G401.6 (cell line): ENCODE measurements around the gene EMC10.
A peak's percentile ranks its signal among the peaks of the same experiment; 100 is the strongest.
"Not testable (repeated sequence)": the region's sequence is repeated elsewhere in the genome, so short reads cannot be mapped to it uniquely, and the experiment has no call there.

ENCODE experiments used
- FAIRE-seq: peaks from 2 replicates; lab custom pipeline; 2012; peaks lifted over from hg19 to GRCh38; lab: Jason Lieb, UNC

The EMC10 gene

GRCh38 chr19:50476224-50476906 is at the start of gene EMC10, which contains the start of gene GARIN5A:
TSS of gene EMC10 (plus strand) at chr19:50476507. CDS start at chr19:50476545, 38 bp downstream.
TSS of gene GARIN5A (minus strand) at chr19:50476848. CDS start at chr19:50476388, 460 bp downstream.
- FAIRE-seq, result no peak

- no peak for FAIRE-seq
These were observed 48.9 kb upstream of the EMC10 start for GRCh38 chr19:50427318-50427925.

- FAIRE-seq, result no peak
These were observed 48.3 kb upstream of the EMC10 start for GRCh38 chr19:50427997-50428425.

GRCh38 chr19:50428772-50429463 is 47.4 kb upstream of the EMC10 start:
- no peak for FAIRE-seq

GRCh38 chr19:50430888-50431342 is 45.4 kb upstream of the EMC10 start:
- FAIRE-seq, result no peak

- peak; percentile 74 for FAIRE-seq
These were observed 44.7 kb upstream of the EMC10 start for GRCh38 chr19:50431343-50432220.

- FAIRE-seq, result no peak
These were observed 43.9 kb upstream of the EMC10 start, which contains the start of gene MYBPC2 for GRCh38 chr19:50432221-50433028. TSS of gene MYBPC2 (plus strand) at chr19:50432892. CDS start at chr19:50432954, 62 bp downstream.

- no peak for FAIRE-seq
These were observed 42.8 kb upstream of the EMC10 start for GRCh38 chr19:50433201-50434180.

GRCh38 chr19:50434525-50434924 is 41.8 kb upstream of the EMC10 start:
- FAIRE-seq, result no peak

- no peak for FAIRE-seq
These were observed 41.1 kb upstream of the EMC10 start for GRCh38 chr19:50435221-50435620.

GRCh38 chr19:50435627-50436026 is 40.7 kb upstream of the EMC10 start:
- FAIRE-seq, result no peak

- no peak for FAIRE-seq
These were observed 38.4 kb upstream of the EMC10 start for GRCh38 chr19:50437862-50438449.

- not testable (repeated sequence) for FAIRE-seq
These were observed 37.2 kb upstream of the EMC10 start for GRCh38 chr19:50439130-50439529.

GRCh38 chr19:50444059-50444458 is 32.2 kb upstream of the EMC10 start:
- no peak for FAIRE-seq

GRCh38 chr19:50447053-50447452 is 29.3 kb upstream of the EMC10 start:
- no peak for FAIRE-seq

GRCh38 chr19:50447750-50448149 is 28.6 kb upstream of the EMC10 start:
- FAIRE-seq, result no peak

- no peak for FAIRE-seq
These were observed 26.9 kb upstream of the EMC10 start for GRCh38 chr19:50449236-50449899.

- no peak for FAIRE-seq
These were observed 25.7 kb upstream of the EMC10 start for GRCh38 chr19:50450369-50451222.
